Ishikawa (cell line): ENCODE data around the gene RUFY3.

ENCODE experiments used
- CEBPB ChIP-seq: IDR thresholded peaks from 2 replicates; pipeline ENCODE4 v1.6.1; 2012
- CREB1 ChIP-seq: IDR thresholded peaks from 2 replicates; pipeline ENCODE4 v1.6.1; 2012; ENCODE audit warnings: low read depth
- EGR1 ChIP-seq: IDR thresholded peaks from 2 replicates; pipeline ENCODE4 v1.6.1; 2012
- EP300 ChIP-seq: IDR thresholded peaks from 2 replicates; pipeline ENCODE4 v1.6.1; 2012; ENCODE audit warnings: borderline replicate concordance
- FOXM1 ChIP-seq: IDR thresholded peaks from 2 replicates; pipeline ENCODE4 v1.6.1; 2012; ENCODE audit warnings: low read depth, borderline replicate concordance
- MAX ChIP-seq: IDR thresholded peaks from 2 replicates; pipeline ENCODE4 v1.6.1; 2012
- NFIC ChIP-seq: IDR thresholded peaks from 2 replicates; pipeline ENCODE4 v1.6.1; 2012
- RAD21 ChIP-seq: IDR thresholded peaks from 2 replicates; pipeline ENCODE4 v1.6.1; 2012; ENCODE audit warnings: low read depth
- REST ChIP-seq: IDR thresholded peaks from 2 replicates; pipeline ENCODE4 v1.6.1; 2012; ENCODE audit warnings: low read depth, mild to moderate bottlenecking
- TAF1 ChIP-seq: IDR thresholded peaks from 2 replicates; pipeline ENCODE4 v1.6.1; 2012; ENCODE audit warnings: low read depth, mild to moderate bottlenecking
- TCF12 ChIP-seq: IDR thresholded peaks from 2 replicates; pipeline ENCODE4 v1.6.1; 2012; ENCODE audit warnings: low read depth
- TEAD4 ChIP-seq: IDR thresholded peaks from 2 replicates; pipeline ENCODE4 v1.6.1; 2012
- USF1 ChIP-seq: IDR thresholded peaks from 2 replicates; pipeline ENCODE4 v1.6.1; 2012
- YY1 ChIP-seq: IDR thresholded peaks from 2 replicates; pipeline ENCODE4 v1.6.1; 2012; ENCODE audit warnings: low read depth
- ZBTB7A ChIP-seq: IDR thresholded peaks from 2 replicates; pipeline ENCODE4 v1.6.1; 2012; ENCODE audit warnings: low read depth

The RUFY3 gene

GRCh38 chr4:70687821-70688794 is 33.7 kb upstream of the RUFY3 start, which contains the start of gene UTP3:
Gene UTP3 (plus strand): TSS chr4:70688532. CDS start chr4:70688678, 146 bp downstream.
- TF ChIP-seq USF1, result peak; percentile 85
- no peak for TF ChIP-seq NFIC
- no peak for TF ChIP-seq ZBTB7A
- peak; percentile 48 for TF ChIP-seq RAD21
- peak; percentile 43 for TF ChIP-seq CREB1
- TF ChIP-seq YY1, result 0 out of 2 replicates have a peak, but pooled peaks have one; percentile 40
- peak; percentile 57 for TF ChIP-seq TEAD4
- peak; percentile 87 for TF ChIP-seq MAX
- no peak for TF ChIP-seq EP300
- TF ChIP-seq TCF12, result peak; percentile 72
- no peak for TF ChIP-seq REST
- TF ChIP-seq CEBPB, result 0 out of 2 replicates have a peak, but pooled peaks have one; percentile 19
- TF ChIP-seq TAF1, result peak; percentile 68
- TF ChIP-seq FOXM1, result no peak

- TF ChIP-seq CREB1, result no peak
- no peak for TF ChIP-seq MAX
- TF ChIP-seq EGR1, result no peak
- TF ChIP-seq REST, result no peak
- no peak for TF ChIP-seq NFIC
- TF ChIP-seq FOXM1, result no peak
These were observed 33.0 kb upstream of the RUFY3 start for GRCh38 chr4:70688795-70689231.

GRCh38 chr4:70691661-70692060 is 30.1 kb upstream of the RUFY3 start:
- TF ChIP-seq TEAD4, result no peak
- no peak for TF ChIP-seq TAF1
- no peak for TF ChIP-seq EP300
- TF ChIP-seq CREB1, result no peak

- TF ChIP-seq RAD21 (no peak), TEAD4 (no peak), TCF12 (no peak), EP300 (no peak), FOXM1 (no peak), NFIC (no peak), YY1 (no peak), MAX (no peak), EGR1 (no peak), ZBTB7A (no peak), TAF1 (no peak), USF1 (no peak), CEBPB (no peak), REST (no peak), CREB1 (no peak)
These were observed 21.1 kb upstream of the RUFY3 start for GRCh38 chr4:70700712-70701111.
